ENCODE data around the gene SMPD1.

- no peak for TF ChIP-seq POLR2A (IDR thresholded peaks at IDR 0.05; ENCODE audit: borderline replicate concordance, extremely low read depth, insufficient read depth, insufficient read length)
- TF ChIP-seq, protein P1, sequence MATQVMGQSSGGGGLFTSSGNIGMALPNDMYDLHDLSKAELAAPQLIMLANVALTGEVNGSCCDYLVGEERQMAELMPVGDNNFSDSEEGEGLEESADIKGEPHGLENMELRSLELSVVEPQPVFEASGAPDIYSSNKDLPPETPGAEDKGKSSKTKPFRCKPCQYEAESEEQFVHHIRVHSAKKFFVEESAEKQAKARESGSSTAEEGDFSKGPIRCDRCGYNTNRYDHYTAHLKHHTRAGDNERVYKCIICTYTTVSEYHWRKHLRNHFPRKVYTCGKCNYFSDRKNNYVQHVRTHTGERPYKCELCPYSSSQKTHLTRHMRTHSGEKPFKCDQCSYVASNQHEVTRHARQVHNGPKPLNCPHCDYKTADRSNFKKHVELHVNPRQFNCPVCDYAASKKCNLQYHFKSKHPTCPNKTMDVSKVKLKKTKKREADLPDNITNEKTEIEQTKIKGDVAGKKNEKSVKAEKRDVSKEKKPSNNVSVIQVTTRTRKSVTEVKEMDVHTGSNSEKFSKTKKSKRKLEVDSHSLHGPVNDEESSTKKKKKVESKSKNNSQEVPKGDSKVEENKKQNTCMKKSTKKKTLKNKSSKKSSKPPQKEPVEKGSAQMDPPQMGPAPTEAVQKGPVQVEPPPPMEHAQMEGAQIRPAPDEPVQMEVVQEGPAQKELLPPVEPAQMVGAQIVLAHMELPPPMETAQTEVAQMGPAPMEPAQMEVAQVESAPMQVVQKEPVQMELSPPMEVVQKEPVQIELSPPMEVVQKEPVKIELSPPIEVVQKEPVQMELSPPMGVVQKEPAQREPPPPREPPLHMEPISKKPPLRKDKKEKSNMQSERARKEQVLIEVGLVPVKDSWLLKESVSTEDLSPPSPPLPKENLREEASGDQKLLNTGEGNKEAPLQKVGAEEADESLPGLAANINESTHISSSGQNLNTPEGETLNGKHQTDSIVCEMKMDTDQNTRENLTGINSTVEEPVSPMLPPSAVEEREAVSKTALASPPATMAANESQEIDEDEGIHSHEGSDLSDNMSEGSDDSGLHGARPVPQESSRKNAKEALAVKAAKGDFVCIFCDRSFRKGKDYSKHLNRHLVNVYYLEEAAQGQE (IDR thresholded peaks at IDR 0.05; ENCODE audit: low read depth), result no peak
- TF ChIP-seq POLR2AphosphoS5 (IDR thresholded peaks at IDR 0.05; ENCODE audit: low read depth, low read length), result no peak
- no peak for TF ChIP-seq SP1 (IDR thresholded peaks at IDR 0.05; ENCODE audit: low read depth)
- TF ChIP-seq ZBTB33 (IDR thresholded peaks at IDR 0.05; ENCODE audit: extremely low read depth, insufficient replicate concordance, low read length), result no peak
- no peak for TF ChIP-seq CTCF (IDR thresholded peaks at IDR 0.05 in 2 of 3, conservative IDR thresholded peaks at IDR 0.05 in 1 of 3; ENCODE audit: borderline replicate concordance in 1 of 3, insufficient read depth in 1 of 3, low read depth in 2 of 3, low read length in 2 of 3)
- no peak for TF ChIP-seq EZH2 (IDR thresholded peaks at IDR 0.05)
- TF ChIP-seq YY1 (IDR thresholded peaks at IDR 0.05; ENCODE audit: extremely low read depth, insufficient replicate concordance, low read depth, low read length), result no peak
- TF ChIP-seq EGR1 (IDR thresholded peaks at IDR 0.05; ENCODE audit: low read depth), result no peak
- TF ChIP-seq JUND (IDR thresholded peaks at IDR 0.05), result no peak
- TF ChIP-seq ATF3 (IDR thresholded peaks at IDR 0.05), result no peak
- no peak for TF ChIP-seq TCF7L2 (IDR thresholded peaks at IDR 0.05; ENCODE audit: borderline replicate concordance, extremely low read depth, insufficient read depth, insufficient read length)
- TF ChIP-seq RAD21 (IDR thresholded peaks at IDR 0.05; ENCODE audit: low read depth), result no peak
- TF ChIP-seq SRF (IDR thresholded peaks at IDR 0.05; ENCODE audit: low read depth), result no peak
These were observed 620 bp downstream of the SMPD1 start for GRCh38 chr11:6390718-6391469.

All from HCT116 (cell line).